Middle frontal gyrus (tissue), 1 donor: Measurements from ENCODE around the gene EFNB1.

Experiments
- DNase-seq: peaks from one replicate; pipeline ENCODE4 v3.0.0-alpha.2; 2015; ENCODE audit warnings: low spot score; ENCODE audit errors: extremely low spot score

EFNB1 gene

GRCh38 chrX:68827256-68827655 is 1.6 kb upstream of the EFNB1 start:
- DNase-seq: no peak

GRCh38 chrX:68827848-68828624 is 785 bp upstream of the EFNB1 start:
- DNase-seq: peak; percentile 46

GRCh38 chrX:68829582-68830418 is 979 bp downstream of the EFNB1 start:
- no peak for DNase-seq

- DNase-seq: no peak
These were observed 1.9 kb downstream of the EFNB1 start for GRCh38 chrX:68830419-68831404.

GRCh38 chrX:68831405-68832100 is 2.7 kb downstream of the EFNB1 start:
- no peak for DNase-seq

- DNase-seq: no peak
These were observed 3.2 kb downstream of the EFNB1 start for GRCh38 chrX:68832101-68832416.

GRCh38 chrX:68832516-68833447 is 4.0 kb downstream of the EFNB1 start:
- no peak for DNase-seq

GRCh38 chrX:68833448-68833805 is 4.6 kb downstream of the EFNB1 start:
- no peak for DNase-seq

- DNase-seq: no peak
These were observed 5.1 kb downstream of the EFNB1 start for GRCh38 chrX:68833855-68834331.

- DNase-seq: no peak
These were observed 5.7 kb downstream of the EFNB1 start for GRCh38 chrX:68834371-68835103.

GRCh38 chrX:68835104-68835442 is 6.3 kb downstream of the EFNB1 start:
- no peak for DNase-seq

GRCh38 chrX:68835468-68835867 is 6.6 kb downstream of the EFNB1 start:
- no peak for DNase-seq

- no peak for DNase-seq
These were observed 8.3 kb downstream of the EFNB1 start for GRCh38 chrX:68837119-68837518.

- no peak for DNase-seq
These were observed 9.7 kb downstream of the EFNB1 start for GRCh38 chrX:68838571-68838910.

- no peak for DNase-seq
These were observed 10.9 kb downstream of the EFNB1 start for GRCh38 chrX:68839771-68840170.

- DNase-seq: no peak
These were observed 11.4 kb downstream of the EFNB1 start for GRCh38 chrX:68840256-68840655.

GRCh38 chrX:68841251-68842049 is 12.6 kb downstream of the EFNB1 start:
- DNase-seq: no peak

GRCh38 chrX:68842351-68842750 is 13.5 kb downstream of the EFNB1 start:
- no peak for DNase-seq
